Neural progenitor cell (in vitro differentiated cells): ENCODE data around the gene BOC.

Experiments used
- EZH2 ChIP-seq: fragments of 200-600 bp; sonication (generic); IDR thresholded peaks from 2 replicates; pipeline ENCODE4 v1.6.1; 2017; ENCODE audit warnings: antibody characterized with exemption, mild to moderate bottlenecking, moderate library complexity
- EZH2phosphoT487 ChIP-seq: fragments of 200-600 bp; sonication (generic); IDR thresholded peaks from 2 replicates; pipeline ENCODE4 v1.6.1; 2017; ENCODE audit warnings: antibody characterized with exemption
- TF ChIP-seq, protein P1 (sequence below): fragments of 200-600 bp; sonication (generic); IDR thresholded peaks from 2 replicates; pipeline ENCODE4 v1.5.1; 2017; ENCODE audit warnings: antibody characterized with exemption, mild to moderate bottlenecking

DNA sequence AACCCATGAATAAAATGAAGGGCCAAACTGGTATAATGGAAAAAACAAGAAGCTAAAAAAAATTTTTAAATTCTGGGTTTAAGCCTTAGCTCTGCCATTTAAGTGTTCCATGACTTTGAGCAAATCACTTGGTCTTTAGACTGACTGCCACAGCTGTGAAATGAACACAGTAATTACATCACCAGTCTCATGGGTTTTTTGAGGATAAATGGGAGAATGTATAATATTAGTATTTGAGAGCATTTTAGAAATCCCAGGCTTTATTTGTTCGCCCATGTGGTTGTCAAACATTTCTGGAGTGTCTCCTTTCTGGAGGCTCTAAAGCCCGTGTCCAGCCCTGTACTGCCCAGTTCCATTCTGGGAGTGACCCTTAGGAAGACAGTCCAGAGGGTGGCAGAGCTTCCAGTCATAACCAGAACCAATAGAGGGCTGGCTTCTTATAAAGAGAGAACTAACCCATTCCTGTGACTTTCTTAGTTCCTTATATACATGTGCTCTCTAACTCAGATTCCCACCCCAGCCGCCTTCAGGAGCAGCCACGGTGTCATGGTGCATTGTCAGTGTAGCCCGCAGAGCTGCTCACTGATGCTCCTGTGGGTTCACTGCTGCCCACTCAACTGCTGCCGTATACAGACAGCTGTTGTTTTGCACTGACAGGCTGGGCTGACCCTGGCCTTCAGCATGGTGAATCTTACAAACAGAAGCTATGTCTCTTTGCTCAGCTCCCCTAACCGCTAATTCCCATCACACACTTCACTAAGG is 44.7 kb downstream of the BOC start:
- TF ChIP-seq, protein P1, sequence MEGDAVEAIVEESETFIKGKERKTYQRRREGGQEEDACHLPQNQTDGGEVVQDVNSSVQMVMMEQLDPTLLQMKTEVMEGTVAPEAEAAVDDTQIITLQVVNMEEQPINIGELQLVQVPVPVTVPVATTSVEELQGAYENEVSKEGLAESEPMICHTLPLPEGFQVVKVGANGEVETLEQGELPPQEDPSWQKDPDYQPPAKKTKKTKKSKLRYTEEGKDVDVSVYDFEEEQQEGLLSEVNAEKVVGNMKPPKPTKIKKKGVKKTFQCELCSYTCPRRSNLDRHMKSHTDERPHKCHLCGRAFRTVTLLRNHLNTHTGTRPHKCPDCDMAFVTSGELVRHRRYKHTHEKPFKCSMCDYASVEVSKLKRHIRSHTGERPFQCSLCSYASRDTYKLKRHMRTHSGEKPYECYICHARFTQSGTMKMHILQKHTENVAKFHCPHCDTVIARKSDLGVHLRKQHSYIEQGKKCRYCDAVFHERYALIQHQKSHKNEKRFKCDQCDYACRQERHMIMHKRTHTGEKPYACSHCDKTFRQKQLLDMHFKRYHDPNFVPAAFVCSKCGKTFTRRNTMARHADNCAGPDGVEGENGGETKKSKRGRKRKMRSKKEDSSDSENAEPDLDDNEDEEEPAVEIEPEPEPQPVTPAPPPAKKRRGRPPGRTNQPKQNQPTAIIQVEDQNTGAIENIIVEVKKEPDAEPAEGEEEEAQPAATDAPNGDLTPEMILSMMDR = no peak
- TF ChIP-seq EZH2 (no peak), EZH2phosphoT487 (no peak)
